Activated effector memory CD4-positive, alpha-beta T cell treated with anti-CD3 and anti-CD28 coated beads, Interleukin-2, amount 50 U/mL, for 16 hours (primary cell): Measurements from ENCODE around the gene TM9SF2.

Source experiments
- DNase-seq: peaks from one replicate; pipeline ENCODE4 v3.0.0-alpha.2; 2020

The TM9SF2 gene

DNA sequence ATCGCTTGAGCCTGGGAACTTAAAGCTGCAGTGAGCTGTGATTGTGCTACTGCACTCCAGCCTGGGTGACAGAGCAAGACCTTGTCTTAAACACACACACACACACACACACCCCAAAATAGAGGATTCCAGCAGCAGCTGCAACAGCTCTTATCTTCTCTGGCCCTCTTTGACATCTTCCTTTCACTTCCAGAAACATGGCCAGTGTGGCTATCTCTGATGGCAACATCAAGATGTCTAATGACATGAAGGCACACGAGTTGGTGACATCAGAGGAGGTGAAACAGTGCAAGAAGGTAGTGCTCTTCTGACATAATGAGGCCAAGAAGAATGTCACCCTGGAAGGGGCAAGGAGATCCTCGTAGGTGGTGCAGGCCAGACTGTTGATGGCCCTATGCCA lies 81.2 kb downstream of the TM9SF2 start:
- DNase-seq = no peak

DNA sequence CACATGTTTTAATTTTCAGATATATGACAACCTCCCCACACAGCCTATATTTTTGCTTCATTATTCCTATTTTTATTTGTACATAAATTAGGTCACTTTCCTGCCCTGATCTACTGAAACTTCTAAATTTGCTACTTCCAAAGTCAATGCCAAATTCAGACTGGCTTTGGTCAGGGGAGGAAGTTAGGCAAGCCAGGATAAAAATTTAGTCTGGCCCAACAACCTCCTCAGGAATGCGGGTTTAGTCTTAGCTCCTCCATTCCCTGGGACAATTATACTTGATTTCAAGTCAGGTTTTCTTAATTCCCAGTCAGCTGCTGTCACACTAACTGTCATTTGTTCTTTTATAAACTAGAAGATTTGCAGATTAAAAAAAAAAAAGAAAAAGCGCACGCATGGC lies 84.3 kb downstream of the TM9SF2 start:
- no peak for DNase-seq

DNA sequence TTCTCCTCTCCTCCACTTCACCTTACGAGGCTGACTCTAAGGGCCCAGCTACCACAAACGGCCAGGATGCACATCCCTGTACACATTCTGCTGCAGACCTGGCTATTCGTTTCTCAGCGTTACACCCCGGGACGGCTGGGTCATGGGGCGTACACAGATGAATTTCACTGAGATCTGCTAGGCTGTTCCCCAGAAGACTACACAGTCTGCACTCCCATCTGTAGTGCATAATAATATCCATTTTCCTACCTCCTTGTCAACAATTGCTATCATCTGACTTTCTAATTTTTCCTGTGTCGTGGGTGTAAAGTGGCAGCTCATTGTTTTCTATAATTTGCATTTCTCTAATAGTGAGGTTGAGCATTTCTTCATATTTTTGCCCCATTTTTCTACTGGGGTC lies 85.7 kb downstream of the TM9SF2 start:
- DNase-seq = no peak

DNA sequence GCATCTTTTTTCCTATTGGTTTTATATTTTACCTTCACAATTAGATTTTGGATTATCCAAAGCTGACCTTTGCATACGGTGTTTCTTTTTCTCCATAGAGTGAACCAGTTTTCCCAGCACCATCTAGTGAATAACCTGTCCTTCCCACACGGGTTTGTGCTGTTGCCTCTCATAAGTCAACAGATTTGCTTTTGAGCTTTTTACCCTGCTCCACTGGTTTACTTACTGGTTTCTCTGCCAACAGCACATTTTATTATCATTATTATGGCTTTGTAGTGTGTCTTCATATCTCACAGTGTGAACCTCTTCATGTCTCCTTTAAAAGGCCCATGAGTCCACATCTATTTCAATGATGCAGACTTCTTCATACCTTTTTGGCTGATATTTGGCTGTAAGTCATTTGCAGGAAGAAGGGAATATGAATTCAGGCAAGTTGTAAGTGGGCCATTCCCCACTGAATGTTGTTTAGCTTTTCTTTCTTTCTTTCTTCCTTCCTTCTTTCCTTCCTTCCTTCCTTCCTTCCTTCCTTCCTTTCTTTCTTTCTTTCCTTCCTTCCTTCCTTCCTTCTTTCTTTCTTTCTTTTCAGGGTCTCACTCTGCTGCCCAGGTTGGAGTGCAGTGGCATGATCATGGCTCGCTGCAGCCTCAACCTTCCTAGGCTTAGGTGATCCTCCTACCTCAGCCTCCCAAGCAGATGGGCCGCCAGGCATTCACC lies 86.8 kb downstream of the TM9SF2 start:
- no peak for DNase-seq

DNA sequence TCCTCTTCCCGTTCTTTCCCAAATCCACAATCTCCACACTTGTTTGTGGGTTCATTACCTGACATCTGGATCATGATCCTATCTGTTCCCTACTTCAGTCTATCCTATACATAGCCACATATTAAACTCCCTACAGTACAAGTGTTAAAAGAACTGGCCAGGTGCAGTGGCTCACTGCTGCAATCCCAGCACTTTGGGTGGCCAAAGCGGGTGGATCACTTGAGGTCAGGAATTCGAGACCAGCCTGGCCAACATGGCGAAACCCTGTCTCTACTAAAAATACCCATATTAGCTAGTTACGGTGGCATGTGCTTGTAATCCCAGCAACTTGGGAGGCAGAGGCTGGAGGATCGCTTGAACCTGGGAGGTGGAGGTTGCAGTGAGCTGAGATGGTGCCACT lies 88.3 kb downstream of the TM9SF2 start:
- DNase-seq = no peak

DNA sequence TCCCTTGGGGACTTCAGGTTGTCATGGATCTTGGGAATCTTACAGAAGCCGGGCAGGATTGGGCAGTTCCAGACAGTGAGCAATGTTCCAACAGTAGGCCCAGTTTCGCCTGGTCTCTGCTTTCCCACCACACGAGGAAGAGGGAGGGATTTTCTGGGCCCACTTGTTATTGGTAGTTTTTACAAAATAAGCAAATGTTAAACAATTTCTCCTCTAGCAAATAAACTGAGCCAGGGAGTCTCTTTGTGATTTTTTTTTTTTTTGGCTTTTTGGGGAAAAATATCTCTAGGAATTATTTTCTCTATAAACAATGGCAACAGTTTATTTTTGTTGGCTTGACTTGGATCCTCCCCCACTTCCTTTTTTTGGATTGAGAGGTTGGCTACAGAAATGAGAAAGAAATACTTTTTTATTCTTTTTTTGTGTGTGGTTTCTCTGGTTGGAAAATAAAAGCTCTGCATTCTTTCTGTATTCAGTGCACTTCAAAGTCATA lies 89.3 kb downstream of the TM9SF2 start:
- no peak for DNase-seq

DNA sequence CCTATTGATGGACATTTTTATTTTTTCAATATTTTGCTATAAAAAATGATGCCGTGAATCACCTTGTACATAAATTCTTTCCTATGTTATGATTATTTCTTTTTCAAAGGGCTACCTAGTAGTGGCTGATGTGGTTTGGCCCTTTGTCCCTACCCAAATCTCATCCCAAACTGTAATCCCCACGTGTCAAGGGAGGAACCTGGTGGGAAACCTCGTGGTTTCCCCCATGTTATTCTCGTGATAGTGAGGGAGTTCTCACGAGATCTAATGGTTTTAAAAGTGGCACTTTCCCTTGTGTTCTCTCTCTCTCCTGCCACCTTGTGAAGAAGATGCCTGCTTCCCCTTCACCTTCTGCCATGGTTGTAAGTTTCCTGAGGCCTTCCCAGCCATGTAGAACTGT lies 94.9 kb downstream of the TM9SF2 start:
- no peak for DNase-seq

DNA sequence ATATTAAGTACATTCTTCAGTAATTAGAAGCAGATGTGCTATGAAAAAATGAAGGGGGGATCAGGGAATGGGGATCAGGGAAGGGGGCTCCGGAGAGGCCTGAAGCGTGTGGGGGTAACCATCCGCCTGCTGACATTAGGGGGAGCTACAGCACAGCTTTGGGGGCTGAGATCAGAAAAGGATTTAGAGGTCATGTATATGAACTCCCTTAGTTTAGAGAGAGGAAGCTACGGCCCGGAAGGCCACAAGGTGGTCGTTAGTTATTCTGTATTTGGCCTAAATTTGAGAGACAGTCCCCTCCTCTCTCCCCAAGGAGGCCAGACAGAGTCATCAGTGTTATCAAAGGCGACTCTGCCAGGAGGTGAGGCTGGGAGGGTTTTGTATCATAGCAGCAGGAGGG lies 99.0 kb downstream of the TM9SF2 start:
- no peak for DNase-seq

DNA sequence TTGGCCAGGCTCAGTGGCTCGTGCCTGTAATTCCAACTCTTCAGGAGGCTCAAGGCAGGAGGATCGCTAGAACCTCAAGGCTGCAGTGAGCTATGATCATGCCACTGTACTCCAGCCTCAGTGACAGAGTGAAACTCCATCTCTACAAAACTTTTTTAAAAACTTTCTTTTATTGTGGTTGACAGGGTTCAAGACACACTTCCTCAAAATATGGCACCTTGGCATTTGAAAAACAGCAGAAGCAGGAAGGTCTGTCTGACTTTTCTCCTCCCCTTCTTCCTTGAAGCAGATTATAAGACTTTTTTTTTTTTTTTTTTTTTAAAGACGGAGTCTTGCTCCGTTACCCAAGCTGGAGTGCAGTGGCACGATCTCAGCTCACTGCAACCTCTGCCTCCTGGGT lies 100.3 kb downstream of the TM9SF2 start:
- DNase-seq = no peak

DNA sequence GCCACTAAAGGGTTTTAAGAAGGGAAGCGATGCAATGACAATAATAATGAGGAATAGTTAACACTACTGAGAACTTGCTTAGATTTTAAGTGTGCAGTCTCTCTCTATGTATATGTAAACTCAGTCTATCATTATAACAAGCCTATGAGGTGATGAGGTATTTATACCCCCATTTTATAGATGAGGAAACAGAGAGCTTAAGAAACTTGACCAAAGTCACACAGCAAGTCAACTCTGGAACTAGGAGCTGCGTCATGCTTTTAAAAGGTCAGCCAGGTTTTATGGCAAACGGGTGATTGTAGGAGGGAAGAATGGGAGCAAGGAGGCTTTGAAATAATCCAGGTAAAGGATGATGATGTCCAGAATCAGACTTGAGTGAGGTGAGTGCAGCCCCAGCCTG lies 103.4 kb downstream of the TM9SF2 start:
- DNase-seq = no peak

DNA sequence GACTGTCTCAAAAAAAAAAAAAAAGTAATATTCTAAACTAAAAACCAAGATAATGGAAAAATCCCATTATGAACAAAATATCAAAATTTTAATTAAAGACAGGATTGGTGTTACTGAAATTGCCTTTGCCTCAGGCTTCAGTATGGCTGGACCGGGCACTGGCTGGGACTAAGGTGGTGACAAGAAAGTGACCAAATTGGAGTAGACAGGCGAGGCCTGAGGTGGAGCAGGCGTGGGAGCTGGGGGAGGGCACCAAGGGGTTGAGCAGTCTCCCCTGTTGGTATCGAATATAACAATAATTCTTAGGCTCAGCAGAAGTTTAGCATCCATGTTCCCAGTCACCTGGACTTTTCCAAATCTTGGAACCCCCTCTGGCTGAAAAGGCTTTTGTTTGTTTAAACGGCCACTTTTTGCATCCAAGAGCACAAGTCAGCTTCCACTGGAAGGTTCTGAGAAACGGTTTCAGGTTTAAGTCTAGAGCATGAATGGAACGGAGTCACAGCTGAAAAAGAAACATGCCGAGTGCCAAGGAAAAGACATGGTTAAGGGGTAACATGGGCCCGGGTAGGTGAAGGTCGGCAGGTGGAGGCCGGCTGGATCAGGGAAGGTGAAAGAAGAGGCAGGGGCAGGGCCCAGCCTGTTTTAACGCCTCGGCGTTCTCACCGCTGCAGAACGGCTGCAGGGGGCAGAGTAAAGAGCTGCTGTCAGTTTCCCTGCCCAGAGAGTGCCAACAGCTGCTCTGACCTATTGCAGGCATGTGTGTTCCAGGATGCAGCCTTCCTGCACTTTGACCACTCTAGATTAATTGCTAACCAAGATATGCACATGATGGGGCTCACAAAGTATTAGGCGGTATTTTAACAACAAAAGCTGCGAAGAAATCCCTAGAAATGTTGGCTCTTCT lies 104.4 kb downstream of the TM9SF2 start:
- peak; percentile 82 for DNase-seq

DNA sequence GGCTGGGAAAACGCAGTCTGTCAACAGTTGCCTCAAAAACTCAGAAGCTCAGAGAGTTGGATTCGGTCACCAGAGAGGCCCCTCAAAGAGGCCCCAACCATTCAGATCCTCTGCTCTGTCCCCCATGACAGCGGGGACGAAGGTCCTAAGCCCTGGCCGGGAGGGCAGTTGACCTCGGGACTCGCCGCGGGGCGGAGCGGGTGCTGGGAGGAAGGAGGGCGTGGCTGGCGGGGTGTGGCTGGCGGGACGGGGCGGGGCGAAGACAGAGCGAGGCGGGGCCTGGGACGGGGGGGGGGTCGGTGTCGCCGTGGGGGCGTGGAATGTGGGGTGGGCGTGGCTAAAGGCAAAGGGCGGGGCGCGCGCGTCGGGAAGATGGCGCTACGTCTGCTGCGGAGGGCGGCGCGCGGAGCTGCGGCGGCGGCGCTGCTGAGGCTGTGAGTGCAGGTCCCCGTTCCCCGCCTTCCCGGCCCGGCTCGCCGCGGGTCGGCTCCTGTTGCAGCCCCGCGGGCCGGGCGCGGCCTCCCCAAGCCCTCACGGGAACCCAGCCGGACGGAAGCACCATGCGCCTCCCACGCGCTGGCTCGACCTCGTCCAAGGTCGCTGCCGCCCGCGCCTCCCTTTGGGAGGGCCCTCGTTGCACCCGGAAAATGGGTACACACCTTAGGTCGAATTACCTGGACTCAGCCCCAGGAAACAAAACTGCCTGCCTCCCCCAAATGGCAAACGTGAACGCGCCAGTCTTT lies 105.2 kb downstream of the TM9SF2 start, which contains the start of gene CLYBL:
Gene CLYBL (plus strand): TSS at position 367 of the 743 bp plus-strand sequence.
- DNase-seq = peak; percentile 96

DNA sequence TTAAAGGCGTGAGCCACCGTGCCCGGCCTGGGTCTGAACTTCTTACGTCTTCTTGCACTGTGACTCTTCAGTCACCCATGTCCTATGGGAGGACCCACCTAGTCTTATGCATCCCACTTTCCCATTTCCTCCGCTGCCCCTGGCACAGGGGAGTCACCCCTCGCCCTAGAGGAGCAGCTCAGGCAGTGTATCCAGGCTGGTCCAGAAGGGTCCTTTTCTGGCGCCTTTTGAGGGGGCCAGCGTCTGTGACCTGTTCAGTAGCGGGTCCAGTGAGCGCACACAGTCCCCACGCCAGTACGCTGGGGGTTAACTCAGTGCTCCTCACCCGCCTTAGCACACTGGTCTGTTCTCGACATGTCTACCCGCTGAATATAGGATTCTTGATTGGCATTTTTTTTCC lies 107.1 kb downstream of the TM9SF2 start:
- no peak for DNase-seq

DNA sequence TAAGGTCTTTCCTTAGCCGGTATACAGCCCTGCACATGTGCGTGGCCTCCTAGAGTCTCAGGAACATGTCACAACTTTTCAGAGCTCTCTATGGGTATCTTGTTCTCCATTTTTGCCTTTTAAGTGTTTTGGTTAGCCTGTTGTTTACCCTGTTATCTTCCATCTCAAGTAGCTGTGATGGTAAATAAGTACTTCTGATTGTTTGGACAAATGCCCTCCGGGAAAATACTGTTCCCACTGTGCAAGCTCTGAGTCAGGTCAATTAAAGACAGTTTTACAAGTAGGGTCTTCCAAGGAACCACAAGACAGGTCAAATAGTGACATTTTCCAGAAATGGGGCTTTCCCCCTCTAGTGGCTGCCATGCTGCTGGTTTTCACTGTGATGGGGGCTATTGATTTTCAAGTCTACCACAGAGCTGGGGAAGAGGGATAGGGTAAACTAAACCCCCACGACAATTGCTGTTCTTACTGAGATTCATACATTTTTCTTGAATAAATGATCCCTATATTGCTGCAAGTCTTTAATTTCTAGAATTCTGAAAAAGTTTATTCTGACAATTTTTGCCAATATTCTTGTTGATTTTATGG lies 109.5 kb downstream of the TM9SF2 start:
- DNase-seq = no peak
